HAP-1 (cell line): ENCODE measurements around the gene DNER.

Experiments used
- DNase-seq, 2 experiments: peaks; one replicate each; pipeline ENCODE4 v3.0.0-alpha.2; 2016 to 2020; ENCODE audit warnings: low spot score in 2 of 2
- H3K27me3 ChIP-seq: fragments of 250-450 bp; sonication (Bioruptor Pico); 2 replicates; pipeline ENCODE4 v1.5.1; 2020; ENCODE audit warnings: low read depth, mild to moderate bottlenecking, moderate library complexity
- H3K36me3 ChIP-seq: fragments of 250-450 bp; sonication (Bioruptor Pico); replicated peaks from 2 replicates; pipeline ENCODE4 v1.5.1; 2020; ENCODE audit warnings: mild to moderate bottlenecking
- H3K4me1 ChIP-seq: fragments of 250-450 bp; sonication (Bioruptor Pico); 2 replicates; pipeline ENCODE4 v1.5.1; 2020; ENCODE audit warnings: mild to moderate bottlenecking
- H3K4me3 ChIP-seq: fragments of 250-450 bp; sonication (Bioruptor Pico); 2 replicates; pipeline ENCODE4 v1.5.1; 2020; ENCODE audit warnings: mild to moderate bottlenecking, moderate library complexity
- H3K9me3 ChIP-seq: fragments of 250-450 bp; sonication (Bioruptor Pico); 2 replicates; pipeline ENCODE4 v1.5.1; 2020; ENCODE audit warnings: mild to moderate bottlenecking, moderate library complexity
- in situ Hi-C: fragments of 300-500 bp; cut with MboI; formaldehyde crosslinking; loops from 3 replicates; pipeline ENCODE4 v1.14.3; 2020; ENCODE audit warnings: low sequenced_read_pairs, inconsistent platforms, mixed read lengths

Gene DNER

DNA sequence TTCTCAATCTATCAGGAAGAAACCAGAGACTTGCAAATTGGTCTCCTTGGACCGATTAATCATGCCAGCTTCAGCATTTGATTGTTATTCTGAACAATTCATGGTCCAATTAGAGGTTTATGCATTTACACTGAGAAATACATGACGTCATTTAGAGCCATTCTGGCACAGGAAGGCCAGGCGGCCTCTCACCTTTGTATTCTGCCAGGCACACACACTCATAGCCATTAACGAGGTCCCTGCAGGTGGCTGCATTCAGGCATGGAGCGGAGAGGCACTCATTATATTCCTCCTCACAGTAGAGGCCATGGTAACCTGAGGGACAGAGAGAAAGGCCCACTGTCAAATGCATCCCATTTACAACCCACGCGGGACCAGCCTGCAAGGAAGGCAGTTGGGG is 296.4 kb downstream of the DNER start:
- no peak for DNase-seq
- in situ Hi-C loops: no loop called here

DNA sequence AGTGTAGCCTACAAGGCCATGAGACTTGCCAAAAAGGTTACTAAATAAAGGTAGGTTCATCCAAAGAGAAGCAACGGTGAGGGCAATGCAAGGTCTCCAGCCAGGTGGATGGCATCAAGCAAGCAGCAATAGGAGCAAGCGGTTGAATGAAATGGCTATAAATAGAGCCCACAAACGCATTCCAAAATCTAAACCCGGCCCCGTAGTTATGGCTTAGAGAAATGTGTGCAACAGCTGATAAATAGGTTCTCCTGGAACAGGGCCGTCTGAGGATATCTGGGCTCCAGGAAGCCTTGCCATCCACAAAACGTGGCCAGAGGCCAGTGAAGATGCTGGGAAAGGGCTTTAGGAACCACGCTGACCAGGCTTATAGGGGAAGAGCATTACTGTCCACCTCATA is 297.2 kb downstream of the DNER start:
- no peaks in the 10 kb centered on the region for H3K27me3 ChIP-seq
- H3K9me3 ChIP-seq: no peaks in the 10 kb centered on the region
- no peaks in the 10 kb centered on the region for H3K4me1 ChIP-seq
- in situ Hi-C loops: no loop called here
- H3K36me3 ChIP-seq: no peaks in the 10 kb centered on the region
- no peak overlapping the region for H3K4me3 ChIP-seq
- no peak for DNase-seq

More for the DNA sequence above, 296.4 kb downstream of the DNER start:
- no peaks in the 10 kb centered on the region for H3K27me3 ChIP-seq
- no peak overlapping the region for H3K4me3 ChIP-seq
- no peaks in the 10 kb centered on the region for H3K4me1 ChIP-seq
- H3K9me3 ChIP-seq: no peaks in the 10 kb centered on the region
- H3K36me3 ChIP-seq: no peaks in the 10 kb centered on the region

DNA sequence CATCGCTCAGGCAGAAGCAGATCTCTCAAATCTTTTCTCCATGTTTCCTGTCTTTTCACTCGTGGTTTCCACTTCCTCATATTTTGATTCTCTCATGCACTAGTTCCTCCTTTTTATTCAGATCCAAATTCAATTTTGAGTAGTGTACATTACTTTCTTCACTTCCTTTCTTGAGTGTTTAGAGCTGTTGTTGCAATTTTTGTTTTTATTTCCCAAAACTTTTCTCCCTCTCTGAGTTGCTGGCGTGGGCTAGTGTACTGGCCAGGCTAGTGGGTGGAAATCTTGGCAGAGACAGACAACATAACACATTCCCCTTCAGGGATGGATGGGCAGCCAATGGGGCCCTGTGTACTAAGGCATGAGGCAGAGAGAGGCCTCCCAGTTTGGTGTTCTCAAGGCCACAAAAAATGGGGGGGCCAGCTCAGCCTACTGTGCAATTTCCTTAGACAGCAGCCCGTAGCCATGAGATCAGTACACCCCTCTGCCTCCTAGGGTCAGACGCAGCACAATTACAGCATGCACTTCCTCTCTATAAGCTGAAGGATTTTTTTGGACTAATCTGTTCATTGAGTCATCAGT is 298.1 kb downstream of the DNER start:
- Histone ChIP-seq H3K27me3 (no peaks in the 10 kb centered on the region), H3K9me3 (no peaks in the 10 kb centered on the region), H3K4me1 (no peaks in the 10 kb centered on the region), H3K4me3 (no peak overlapping the region), H3K36me3 (no peaks in the 10 kb centered on the region)
- DNase-seq: no peak
- in situ Hi-C loops: no loop called here

- H3K4me3 ChIP-seq: no peak overlapping the region
- H3K4me1 ChIP-seq: no peaks in the 10 kb centered on the region
- no peaks in the 10 kb centered on the region for H3K36me3 ChIP-seq
- DNase-seq: no peak
- no peaks in the 10 kb centered on the region for H3K9me3 ChIP-seq
- H3K27me3 ChIP-seq: no peaks in the 10 kb centered on the region
- in situ Hi-C loops: no loop called here
Observed at GRCh38 chr2:229414631-229415030, 299.7 kb downstream of the DNER start.

DNA sequence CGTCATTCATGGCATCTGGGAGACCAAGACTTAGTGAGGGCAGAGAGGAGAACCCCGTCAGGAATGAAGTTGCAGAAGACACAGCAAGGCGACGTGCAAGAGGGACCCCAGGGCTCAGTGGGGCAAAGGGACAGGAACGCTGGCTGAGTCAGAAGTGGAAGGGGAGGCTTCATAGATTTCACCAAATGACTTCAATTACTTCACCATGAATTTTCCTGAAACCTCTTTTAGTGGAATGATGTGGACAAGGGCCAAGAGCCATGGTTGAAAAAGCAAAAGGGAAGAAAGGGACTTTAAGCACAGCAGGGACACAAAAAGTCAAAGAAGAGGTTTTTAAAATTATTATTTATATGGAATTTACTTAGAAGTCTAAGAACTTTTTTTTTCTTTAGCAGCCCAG is 301.7 kb downstream of the DNER start:
- H3K27me3 ChIP-seq: no peaks in the 10 kb centered on the region
- H3K36me3 ChIP-seq: no peaks in the 10 kb centered on the region
- in situ Hi-C loops: no loop called here
- DNase-seq: no peak
- no peaks in the 10 kb centered on the region for H3K9me3 ChIP-seq
- H3K4me3 ChIP-seq: no peak overlapping the region
- H3K4me1 ChIP-seq: no peaks in the 10 kb centered on the region

GRCh38 chr2:229410946-229411345 is 303.4 kb downstream of the DNER start:
- no peaks in the 10 kb centered on the region for H3K27me3 ChIP-seq
- in situ Hi-C loops: no loop called here
- H3K36me3 ChIP-seq: no peaks in the 10 kb centered on the region
- no peak for DNase-seq
- no peaks in the 10 kb centered on the region for H3K9me3 ChIP-seq
- H3K4me3 ChIP-seq: no peak overlapping the region
- no peaks in the 10 kb centered on the region for H3K4me1 ChIP-seq

GRCh38 chr2:229410264-229410663 is 304.1 kb downstream of the DNER start:
- in situ Hi-C loops: no loop called here
- DNase-seq: no peak
- H3K36me3 ChIP-seq: no peaks in the 10 kb centered on the region
- H3K27me3 ChIP-seq: no peaks in the 10 kb centered on the region
- no peaks in the 10 kb centered on the region for H3K4me1 ChIP-seq
- H3K4me3 ChIP-seq: no peak overlapping the region
- no peaks in the 10 kb centered on the region for H3K9me3 ChIP-seq

GRCh38 chr2:229409751-229410181 is 304.6 kb downstream of the DNER start:
- no peaks in the 10 kb centered on the region for H3K36me3 ChIP-seq
- H3K27me3 ChIP-seq: no peaks in the 10 kb centered on the region
- no peaks in the 10 kb centered on the region for H3K4me1 ChIP-seq
- no peaks in the 10 kb centered on the region for H3K9me3 ChIP-seq
- no peak overlapping the region for H3K4me3 ChIP-seq
- in situ Hi-C loops: no loop called here
- no peak for DNase-seq

GRCh38 chr2:229408962-229409361 is 305.4 kb downstream of the DNER start:
- H3K27me3 ChIP-seq: no peaks in the 10 kb centered on the region
- no peak for DNase-seq
- no peaks in the 10 kb centered on the region for H3K9me3 ChIP-seq
- no peak overlapping the region for H3K4me3 ChIP-seq
- in situ Hi-C loops: no loop called here
- H3K4me1 ChIP-seq: no peaks in the 10 kb centered on the region
- H3K36me3 ChIP-seq: no peaks in the 10 kb centered on the region

DNA sequence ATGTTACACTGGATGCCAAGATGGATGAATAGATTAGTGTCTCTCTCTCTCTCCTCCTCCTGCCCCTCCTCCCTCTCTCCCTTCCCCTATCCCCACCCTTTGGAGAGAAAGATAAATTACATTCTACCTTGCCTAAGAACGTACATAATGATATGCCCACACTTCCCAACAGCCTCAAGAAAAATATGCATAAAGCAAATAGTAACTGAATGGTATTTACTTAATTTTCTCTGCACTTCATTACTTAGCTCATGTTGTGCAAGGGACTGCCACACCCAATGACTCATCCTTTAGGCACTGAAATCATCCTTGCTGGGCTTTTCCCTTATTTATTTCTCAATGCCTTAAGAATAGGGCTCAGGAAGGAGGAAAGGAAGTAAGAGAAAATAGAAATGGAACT is 306.0 kb downstream of the DNER start:
- no peak overlapping the region for H3K4me3 ChIP-seq
- no peaks in the 10 kb centered on the region for H3K9me3 ChIP-seq
- H3K27me3 ChIP-seq: no peaks in the 10 kb centered on the region
- in situ Hi-C loops: no loop called here
- H3K4me1 ChIP-seq: no peaks in the 10 kb centered on the region
- no peak for DNase-seq
- H3K36me3 ChIP-seq: no peaks in the 10 kb centered on the region

DNA sequence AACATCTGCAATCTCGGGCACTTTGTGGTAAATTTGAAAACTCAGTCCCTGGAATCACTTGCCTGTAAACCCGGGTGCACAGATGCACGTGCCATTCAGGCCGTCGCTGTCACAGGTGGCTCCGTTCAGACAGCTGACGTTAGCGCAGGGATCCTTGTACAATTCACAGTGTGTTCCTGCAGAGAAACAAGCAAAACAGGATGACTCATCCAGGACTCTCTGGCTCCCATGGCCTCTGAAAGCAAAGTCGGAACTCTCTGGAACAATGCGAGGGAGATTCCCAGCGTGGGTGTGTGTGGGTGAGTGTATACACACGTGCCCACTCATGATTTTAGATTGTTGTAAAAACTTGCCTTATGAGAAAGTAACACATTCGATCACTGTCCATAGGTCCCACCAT is 307.2 kb downstream of the DNER start:
- H3K4me3 ChIP-seq: no peak overlapping the region
- no peaks in the 10 kb centered on the region for H3K4me1 ChIP-seq
- no peak for DNase-seq
- no peaks in the 10 kb centered on the region for H3K9me3 ChIP-seq
- in situ Hi-C loops: no loop called here
- no peaks in the 10 kb centered on the region for H3K36me3 ChIP-seq
- no peaks in the 10 kb centered on the region for H3K27me3 ChIP-seq

DNA sequence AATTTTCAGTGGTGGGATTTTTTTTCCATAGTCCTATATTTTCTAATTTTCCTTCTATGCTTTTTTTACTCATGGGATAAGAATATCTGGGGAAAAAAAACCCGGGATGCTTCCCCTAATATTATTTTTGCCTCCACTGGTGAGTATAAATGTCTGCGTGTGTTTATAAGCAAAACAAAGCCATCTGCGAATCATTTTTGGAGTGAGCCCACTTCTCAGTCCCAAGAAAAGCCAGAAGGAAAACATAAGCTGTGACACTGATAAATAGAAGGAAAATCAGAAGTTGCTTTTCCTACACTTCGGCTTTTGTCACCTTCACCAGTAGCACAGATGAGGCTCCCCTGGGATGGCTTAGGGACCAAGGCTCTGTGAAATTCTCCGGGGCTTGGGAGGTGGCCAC is 308.6 kb downstream of the DNER start:
- Histone ChIP-seq H3K4me3 (no peak overlapping the region), H3K9me3 (no peaks in the 10 kb centered on the region), H3K36me3 (no peaks in the 10 kb centered on the region), H3K27me3 (no peaks in the 10 kb centered on the region), H3K4me1 (no peaks in the 10 kb centered on the region)
- no peak for DNase-seq
- in situ Hi-C loops: no loop called here

DNA sequence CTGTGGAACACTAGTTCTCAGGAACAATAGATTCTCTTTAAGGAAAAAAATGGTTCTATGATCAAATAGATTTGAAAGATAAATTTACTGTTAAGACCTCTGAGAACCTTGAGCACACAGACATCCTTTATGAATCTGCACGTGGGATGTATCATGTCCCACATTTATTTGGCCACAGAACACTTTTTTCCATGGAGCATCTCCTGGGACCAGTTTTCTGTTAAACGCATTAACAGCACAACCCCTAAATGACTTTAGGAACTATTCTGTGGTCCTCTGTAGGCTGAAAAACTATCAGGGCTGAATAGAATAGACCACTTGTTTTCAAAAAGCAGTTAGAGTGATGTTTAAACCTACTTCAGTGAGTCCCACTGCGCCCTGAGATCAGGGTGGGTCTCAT is 311.1 kb downstream of the DNER start:
- Histone ChIP-seq H3K36me3 (no peaks in the 10 kb centered on the region), H3K4me1 (no peaks in the 10 kb centered on the region), H3K27me3 (no peaks in the 10 kb centered on the region), H3K9me3 (no peaks in the 10 kb centered on the region), H3K4me3 (no peak overlapping the region)
- in situ Hi-C loops: no loop called here
- no peak for DNase-seq

DNA sequence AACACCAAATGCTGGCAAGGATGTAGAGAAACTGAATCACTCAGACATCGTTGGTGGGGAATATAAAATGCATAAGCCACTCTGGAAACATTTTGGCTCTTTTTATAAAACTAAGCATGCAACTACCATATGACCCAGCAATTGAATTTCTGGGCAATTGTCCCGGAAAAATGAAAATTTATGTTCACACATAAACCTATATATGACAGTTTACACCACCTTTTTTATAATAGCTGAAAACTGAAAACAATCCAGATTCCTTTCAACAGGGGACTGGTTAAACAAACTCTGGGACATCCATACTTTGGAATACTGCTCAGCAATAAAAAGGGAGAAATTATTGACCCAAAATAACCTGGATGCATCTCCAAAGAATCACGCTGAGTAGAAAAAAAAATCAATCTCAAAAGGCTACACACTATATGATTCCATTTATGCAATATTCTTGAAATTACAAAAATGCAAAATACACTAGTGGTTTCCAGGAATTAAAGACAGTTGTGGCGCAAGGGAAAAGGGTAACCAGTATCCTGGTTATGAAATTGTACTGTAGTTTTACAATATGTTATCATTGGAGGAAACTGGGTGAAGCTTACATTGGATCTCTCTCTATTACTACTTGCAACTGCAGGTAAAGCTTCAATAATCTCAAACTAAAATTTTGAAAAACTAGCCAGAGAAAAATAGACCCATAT is 313.0 kb downstream of the DNER start:
- no peak overlapping the region for H3K4me3 ChIP-seq
- in situ Hi-C loops: no loop called here

DNA sequence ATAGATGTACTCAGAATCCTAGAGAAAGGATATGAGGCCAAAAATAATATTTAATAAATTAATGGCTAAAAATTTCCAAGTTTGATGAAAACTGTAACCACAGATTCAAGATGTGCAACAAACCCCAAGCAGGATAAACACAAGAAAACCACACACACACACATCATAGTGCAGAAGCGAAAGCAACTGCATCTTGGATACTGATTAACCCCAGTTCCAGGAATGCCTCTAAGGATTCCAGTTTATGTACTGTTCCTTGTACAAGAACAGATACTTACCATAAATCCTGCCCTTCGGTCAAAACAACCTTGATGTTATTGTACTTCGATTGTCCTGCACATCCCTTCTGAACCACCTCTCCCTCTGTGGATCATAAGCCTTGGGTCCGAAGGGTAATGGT is 320.4 kb downstream of the DNER start:
- Histone ChIP-seq H3K27me3 (no peaks in the 10 kb centered on the region), H3K9me3 (no peaks in the 10 kb centered on the region), H3K36me3 (no peaks in the 10 kb centered on the region), H3K4me1 (no peaks in the 10 kb centered on the region), H3K4me3 (no peak overlapping the region)
- no peak for DNase-seq
- in situ Hi-C loops: no loop called here

More for the DNA sequence above, 313.0 kb downstream of the DNER start:
- Histone ChIP-seq H3K4me1 (no peaks in the 10 kb centered on the region), H3K27me3 (no peaks in the 10 kb centered on the region), H3K9me3 (no peaks in the 10 kb centered on the region), H3K36me3 (no peaks in the 10 kb centered on the region)
- no peak for DNase-seq
